H9 (cell line): ENCODE results near the gene SUPT6H. TPM values are rescaled to one million over a fixed set of nuclear protein-coding genes. Genes with fewer than 3 reads are reported as not detected.

Experiments used
- DNase-seq: peaks from one replicate; pipeline ENCODE4 v3.0.0-alpha.2; 2017
- H2AFZ ChIP-seq: one replicate; pipeline ENCODE4 v1.6.1; 2013; ENCODE audit warnings: mild to moderate bottlenecking, low read length, control low read depth, moderate library complexity
- H2AK5ac ChIP-seq: 2 replicates; pipeline ENCODE4 v1.6.1; 2013; ENCODE audit warnings: low read length, control low read depth, mixed read lengths; ENCODE audit not compliant: insufficient read length
- H2BK120ac ChIP-seq: one replicate; pipeline ENCODE4 v1.6.1; 2013; ENCODE audit warnings: low read depth, mild to moderate bottlenecking, low read length, control low read depth, inconsistent platforms; ENCODE audit not compliant: poor library complexity, severe bottlenecking
- H2BK12ac ChIP-seq: 2 replicates; pipeline ENCODE4 v1.6.1; 2013; ENCODE audit warnings: low read length, control low read depth, mixed read lengths, low read depth; ENCODE audit not compliant: insufficient read length
- H2BK15ac ChIP-seq: 2 replicates; pipeline ENCODE4 v1.6.1; 2013; ENCODE audit warnings: low read depth, low read length, control low read depth
- H2BK20ac ChIP-seq: one replicate; pipeline ENCODE4 v1.6.1; 2013; ENCODE audit warnings: low read depth, mild to moderate bottlenecking, low read length, control low read depth, inconsistent platforms; ENCODE audit not compliant: poor library complexity, severe bottlenecking
- H2BK5ac ChIP-seq: 2 replicates; pipeline ENCODE4 v1.6.1; 2013; ENCODE audit warnings: low read length, control low read depth, mixed read lengths; ENCODE audit not compliant: insufficient read length
- H3K14ac ChIP-seq: 2 replicates; pipeline ENCODE4 v1.6.1; 2013; ENCODE audit warnings: low read length, control low read depth; ENCODE audit not compliant: insufficient read depth
- H3K18ac ChIP-seq: 2 replicates; pipeline ENCODE4 v1.6.1; 2013; ENCODE audit warnings: low read depth, mild to moderate bottlenecking, mixed read lengths, low read length, control low read depth; ENCODE audit not compliant: insufficient read length
- H3K23ac ChIP-seq: 2 replicates; pipeline ENCODE4 v1.6.1; 2013; ENCODE audit warnings: low read length, control low read depth, mixed read lengths, low read depth; ENCODE audit not compliant: insufficient read length
- H3K23me2 ChIP-seq: 2 replicates; pipeline ENCODE4 v1.6.1; 2013; ENCODE audit warnings: low read depth, mild to moderate bottlenecking, mixed read lengths, low read length, control low read depth; ENCODE audit not compliant: insufficient read length, poor library complexity, severe bottlenecking
- H3K27ac ChIP-seq: 2 replicates; pipeline ENCODE4 v1.5.1; 2013; ENCODE audit warnings: low read length, control low read depth, mixed read lengths, low read depth; ENCODE audit not compliant: insufficient read length
- H3K27me3 ChIP-seq: 2 replicates; pipeline ENCODE4 v1.6.1; 2013; ENCODE audit warnings: low read length, control low read depth, inconsistent platforms; ENCODE audit not compliant: insufficient read depth
- H3K4ac ChIP-seq: 2 replicates; pipeline ENCODE4 v1.6.1; 2013; ENCODE audit warnings: low read depth, mild to moderate bottlenecking, control low read depth, inconsistent platforms, low read length, moderate library complexity
- H3K4me1 ChIP-seq: 2 replicates; pipeline ENCODE4 v1.6.1; 2013; ENCODE audit warnings: low read length, control low read depth, inconsistent platforms; ENCODE audit not compliant: insufficient read depth
- H3K4me2 ChIP-seq: 2 replicates; pipeline ENCODE4 v1.6.1; 2013; ENCODE audit warnings: low read length, control low read depth, mixed read lengths; ENCODE audit not compliant: insufficient read length, insufficient read depth
- H3K56ac ChIP-seq: 2 replicates; pipeline ENCODE4 v1.6.1; 2013; ENCODE audit warnings: low read depth, mild to moderate bottlenecking, mixed read lengths, low read length, control low read depth; ENCODE audit not compliant: insufficient read length
- H3K79me1 ChIP-seq: 2 replicates; pipeline ENCODE4 v1.6.1; 2013; ENCODE audit warnings: low read depth, mild to moderate bottlenecking, moderate library complexity, low read length, control low read depth, inconsistent platforms; ENCODE audit not compliant: insufficient read depth, poor library complexity, severe bottlenecking
- H3K79me2 ChIP-seq: 2 replicates; pipeline ENCODE4 v1.6.1; 2013; ENCODE audit warnings: low read length, control low read depth, inconsistent platforms; ENCODE audit not compliant: insufficient read depth
- H3K9ac ChIP-seq: 2 replicates; pipeline ENCODE4 v1.6.1; 2013; ENCODE audit warnings: low read length, control low read depth, mixed read lengths; ENCODE audit not compliant: insufficient read length; ENCODE audit errors: extremely low read depth
- H3K9me3 ChIP-seq: one replicate; pipeline ENCODE4 v1.6.1; 2013; ENCODE audit warnings: low read depth, low read length, inconsistent platforms; ENCODE audit not compliant: control insufficient read depth
- H3T11ph ChIP-seq: one replicate; pipeline ENCODE4 v1.6.1; 2013; ENCODE audit warnings: mild to moderate bottlenecking, low read length, control low read depth, inconsistent platforms
- H4K20me1 ChIP-seq: one replicate; pipeline ENCODE4 v1.6.1; 2013; ENCODE audit not compliant: control insufficient read depth, insufficient read length, insufficient read depth
- H4K5ac ChIP-seq: 2 replicates; pipeline ENCODE4 v1.6.1; 2013; ENCODE audit warnings: low read depth, mild to moderate bottlenecking, mixed read lengths, low read length, control low read depth; ENCODE audit not compliant: insufficient read length
- H4K8ac ChIP-seq: replicated peaks from 2 replicates; pipeline ENCODE4 v1.6.1; 2013; ENCODE audit warnings: low read length, control low read depth, mixed read lengths, low read depth; ENCODE audit not compliant: insufficient read length
- H4K91ac ChIP-seq: 2 replicates; pipeline ENCODE4 v1.6.1; 2013; ENCODE audit warnings: low read depth, mild to moderate bottlenecking, moderate library complexity, mixed read lengths, low read length, control low read depth; ENCODE audit not compliant: insufficient read length
- H3K27ac Mint-ChIP-seq, 3 experiments: 2 replicates in 2 of 3; 3 replicates in 1 of 3; pipeline ENCODE4 v1.8.0; 2020 to 2021; ENCODE audit warnings: mixed read lengths in 3 of 3, mild to moderate bottlenecking in 1 of 3, moderate library complexity in 1 of 3
- H3K27me3 Mint-ChIP-seq: 2 replicates; pipeline ENCODE4 v1.8.0; 2021; ENCODE audit warnings: low read depth, mild to moderate bottlenecking, moderate library complexity, mixed read lengths
- H3K36me3 Mint-ChIP-seq, 3 experiments: 2 replicates in 2 of 3; 3 replicates in 1 of 3; pipeline ENCODE4 v1.8.0; 2020 to 2021; ENCODE audit warnings: low read depth in 3 of 3, mixed read lengths in 3 of 3; ENCODE audit not compliant: insufficient read depth in 1 of 3
- H3K4me1 Mint-ChIP-seq, 2 experiments: 2 replicates each; pipeline ENCODE4 v1.8.0; 2020; ENCODE audit warnings: mixed read lengths in 2 of 2
- H3K4me3 Mint-ChIP-seq, 2 experiments: 2 replicates in 1 of 2; 3 replicates in 1 of 2; pipeline ENCODE4 v1.8.0; 2020 to 2021; ENCODE audit warnings: mild to moderate bottlenecking in 2 of 2, mixed read lengths in 2 of 2, moderate library complexity in 1 of 2
- H3K9me3 Mint-ChIP-seq, 2 experiments: 2 replicates in 1 of 2; 3 replicates in 1 of 2; pipeline ENCODE4 v1.8.0; 2020; ENCODE audit warnings: mild to moderate bottlenecking in 2 of 2, mixed read lengths in 2 of 2, moderate library complexity in 1 of 2
- CTCF ChIP-seq: fragments of 200-600 bp; sonication (generic); conservative IDR thresholded peaks from 3 replicates; pipeline ENCODE4 v1.8.0; 2021; ENCODE audit warnings: antibody characterized with exemption, mild to moderate bottlenecking
- WGBS: extraction: QIAGEN DNeasy Blood & Tissue Kit; methylation state at CpG from one replicate; pipeline ENCODE4 v1.1.7; 2013; ENCODE audit warnings: missing lambda C conversion rate, low lambda C conversion rate, mixed read lengths; ENCODE audit not compliant: insufficient read length; ENCODE audit errors: extremely low coverage; 5-methylcytosine and 5-hydroxymethylcytosine counted together
- total RNA-seq: library from RNA; stranded (reverse); gene quantifications from 2 replicates; pipeline ENCODE4 v1.2.1, GENCODE V29; 2021

Gene SUPT6H
- total RNA-seq, 1 experiment from 2014 or later: 85.8 TPM

GRCh38 chr17:28705074-28705659 is 43.2 kb downstream of the SUPT6H start:
- no peaks in the 10 kb centered on the region for H3K9me3 Mint-ChIP-seq
- no peaks in the 10 kb centered on the region for H3K27me3 Mint-ChIP-seq
- WGBS: no CpG with 5 or more reads among the region's 5 CpGs
- DNase-seq: no peak
- Histone ChIP-seq H3K23me2 (no peaks in the 10 kb centered on the region), H2AFZ (no peak overlapping the region), H3K79me2 (no peaks in the 10 kb centered on the region), H3K14ac (no peak overlapping the region; the same call in 1 of the 2 replicates), H3K27ac (no peak overlapping the region), H2BK15ac (no peak overlapping the region), H2AK5ac (no peak overlapping the region), H3K9me3 (no peaks in the 10 kb centered on the region), H4K91ac (no peak overlapping the region), H3K79me1 (no peaks in the 10 kb centered on the region), H3K4ac (no peak overlapping the region), H3K23ac (no peak overlapping the region), H3K27me3 (no peaks in the 10 kb centered on the region), H3K18ac (no peak overlapping the region), H2BK5ac (no peak overlapping the region), H3K4me2 (no peak overlapping the region), H2BK20ac (no peak overlapping the region), H3K9ac (no peak overlapping the region), H3K56ac (no peak overlapping the region), H2BK12ac (no peak overlapping the region), H4K8ac (no peak overlapping the region), H2BK120ac (no peak overlapping the region), H4K20me1 (peaks cover 4% of the 10 kb centered on the region), H3K4me1 (no peaks in the 10 kb centered on the region), H3T11ph (no peak overlapping the region), H4K5ac (no peak overlapping the region)
- H3K4me3 Mint-ChIP-seq: no peak overlapping the region
- H3K27ac Mint-ChIP-seq: peak overlapping the region in 2 of 3 experiments; percentile 91 to 96; a peak in 5 of 7 replicates
- H3K36me3 Mint-ChIP-seq: peaks cover 23 to 58% (median 47%) of the 10 kb centered on the region in 3 experiments; a peak in 6 of 7 replicates
- peaks cover 34 to 44% of the 10 kb centered on the region in 2 experiments for H3K4me1 Mint-ChIP-seq
- no peak for TF ChIP-seq CTCF
